CD4-positive, CD25-positive, alpha-beta regulatory T cell (primary cell): Measurements from ENCODE around the gene NMRK2. TPM values are rescaled to one million over a fixed set of nuclear protein-coding genes. Genes with fewer than 3 reads are reported as not detected.

Source experiments
- ATAC-seq, 2 donors: fragments of 150-1000 bp; cut with Tn5 transposase; one replicate each; pipeline ENCODE4 v1.10.0; 2021; ENCODE audit warnings: low read depth in 2 of 2, moderate number of reproducible peaks in 2 of 2, moderate library complexity in 1 of 2
- DNase-seq, 3 donors: peaks; one replicate each; pipeline versions ENCODE4 v3.0.0 to v3.0.0-alpha.2; 2012 to 2022; ENCODE audit warnings: mixed read lengths in 1 of 3
- H3K27ac ChIP-seq: one replicate; pipeline ENCODE4 v1.7.0; 2013; ENCODE audit warnings: mild to moderate bottlenecking, low read length; ENCODE audit not compliant: insufficient read depth, poor library complexity, severe bottlenecking
- H3K27me3 ChIP-seq: one replicate; pipeline ENCODE4 v1.7.0; 2013; ENCODE audit warnings: low read length; ENCODE audit not compliant: control insufficient read depth, insufficient read depth
- H3K36me3 ChIP-seq: one replicate; pipeline ENCODE4 v1.7.0; 2013; ENCODE audit warnings: mild to moderate bottlenecking, low read length, moderate library complexity; ENCODE audit not compliant: control insufficient read depth, insufficient read depth
- H3K4me1 ChIP-seq: 2 replicates; pipeline ENCODE4 v1.7.0; 2013; ENCODE audit warnings: mild to moderate bottlenecking, low read length; ENCODE audit not compliant: insufficient read depth, control insufficient read depth, poor library complexity, severe bottlenecking
- H3K4me3 ChIP-seq: one replicate; pipeline ENCODE4 v1.7.0; 2013; ENCODE audit warnings: low read depth, mild to moderate bottlenecking, low read length, moderate library complexity
- H3K9me3 ChIP-seq, 2 experiments: 1 replicate in 1 of 2; 2 replicates in 1 of 2; pipeline ENCODE4 v1.7.0; 2013; ENCODE audit warnings: low read length in 2 of 2, mild to moderate bottlenecking in 1 of 2, moderate library complexity in 1 of 2; ENCODE audit not compliant: control insufficient read depth in 2 of 2
- H3K27ac Mint-ChIP-seq, 3 donors: one replicate each; pipeline ENCODE4 v1.8.0; 2020 to 2022; ENCODE audit warnings: mild to moderate bottlenecking in 3 of 3, mixed read lengths in 3 of 3, moderate library complexity in 2 of 3
- H3K27me3 Mint-ChIP-seq: one replicate; pipeline ENCODE4 v1.8.0; 2022; ENCODE audit warnings: mild to moderate bottlenecking, mixed read lengths
- H3K36me3 Mint-ChIP-seq: one replicate; pipeline ENCODE4 v1.8.0; 2020; ENCODE audit warnings: mixed read lengths
- H3K4me1 Mint-ChIP-seq, 4 donors: one replicate each; pipeline ENCODE4 v1.8.0; 2020 to 2022; ENCODE audit warnings: mixed read lengths in 4 of 4, mild to moderate bottlenecking in 1 of 4
- H3K4me3 Mint-ChIP-seq, 4 donors: one replicate each; pipeline ENCODE4 v1.8.0; 2020 to 2022; ENCODE audit warnings: mild to moderate bottlenecking in 4 of 4, mixed read lengths in 4 of 4, moderate library complexity in 3 of 4
- H3K9me3 Mint-ChIP-seq, 7 donors: one replicate each; pipeline ENCODE4 v1.8.0; 2020 to 2022; ENCODE audit warnings: mixed read lengths in 7 of 7, mild to moderate bottlenecking in 3 of 7, moderate library complexity in 2 of 7
- polyA plus RNA-seq, 4 donors: library from polyadenylated mRNA; unstranded; fragments of 300-500 nt; fragmentation: Illumina TruSeq; gene quantifications; one replicate each; pipeline ENCODE4 v1.2.3, GENCODE V29; 2021
- total RNA-seq: library from RNA; stranded (reverse); gene quantifications from one replicate; pipeline ENCODE4 v1.2.3, GENCODE V29; 2022

The NMRK2 gene
- total and polyA plus RNA-seq, 5 donors from 2014 or later: not detected

GRCh38 chr19:3982701-3983541 is 50.1 kb downstream of the NMRK2 start:
- H3K4me1 Mint-ChIP-seq: peaks cover 15 to 59% (median 40%) of the 10 kb centered on the region in 4 donors
- peak overlapping the region; percentile 64 to 98 (median 97) for H3K27ac Mint-ChIP-seq
- H3K9me3 ChIP-seq: no peaks in the 10 kb centered on the region
- H3K36me3 ChIP-seq: peaks cover 60% of the 10 kb centered on the region
- peak overlapping the region; percentile 97 to 98 (median 98) for H3K4me3 Mint-ChIP-seq
- H3K27ac ChIP-seq: peak overlapping the region; percentile 90
- ATAC-seq (no peak), DNase-seq (peak in 1 of 3 donors; percentile 17)
- H3K4me3 ChIP-seq: no peak overlapping the region
- no peaks in the 10 kb centered on the region for H3K27me3 ChIP-seq
- H3K4me1 ChIP-seq: peaks cover 58% of the 10 kb centered on the region
- peaks cover 0 to 2% (median 0%) of the 10 kb centered on the region in 7 donors for H3K9me3 Mint-ChIP-seq
- H3K27me3 Mint-ChIP-seq: peaks cover 11% of the 10 kb centered on the region
- peaks cover 26% of the 10 kb centered on the region for H3K36me3 Mint-ChIP-seq

GRCh38 chr19:3983542-3983914 is 50.7 kb downstream of the NMRK2 start:
- Histone ChIP-seq H3K4me3 (peak overlapping the region; percentile 98), H3K27me3 (no peaks in the 10 kb centered on the region), H3K4me1 (peaks cover 58% of the 10 kb centered on the region), H3K9me3 (no peaks in the 10 kb centered on the region), H3K36me3 (peaks cover 55% of the 10 kb centered on the region), H3K27ac (peak overlapping the region; percentile 90)
- H3K9me3 Mint-ChIP-seq: peaks cover 0 to 2% (median 0%) of the 10 kb centered on the region in 7 donors
- DNase-seq (no peak), ATAC-seq (no peak)
- H3K27me3 Mint-ChIP-seq: peaks cover 13% of the 10 kb centered on the region
- peaks cover 15 to 62% (median 39%) of the 10 kb centered on the region in 4 donors for H3K4me1 Mint-ChIP-seq
- peaks cover 22% of the 10 kb centered on the region for H3K36me3 Mint-ChIP-seq
- H3K4me3 Mint-ChIP-seq: peak overlapping the region; percentile 97 to 98 (median 98)
- peak overlapping the region; percentile 95 to 98 (median 97) for H3K27ac Mint-ChIP-seq

- H3K4me1 Mint-ChIP-seq: peaks cover 15 to 59% (median 37%) of the 10 kb centered on the region in 4 donors
- peaks cover 13% of the 10 kb centered on the region for H3K27me3 Mint-ChIP-seq
- DNase-seq: peak in 2 of 3 donors; percentile 9 to 28
Observed at GRCh38 chr19:3983936-3984583, 51.2 kb downstream of the NMRK2 start.

GRCh38 chr19:3984584-3984907 is 51.7 kb downstream of the NMRK2 start:
- peaks cover 58% of the 10 kb centered on the region for H3K4me1 ChIP-seq
- Mint-ChIP-seq H3K36me3 (peaks cover 22% of the 10 kb centered on the region), H3K27ac (peak overlapping the region; percentile 95 to 98 (median 97)), H3K4me1 (peaks cover 15 to 56% (median 35%) of the 10 kb centered on the region in 4 donors), H3K9me3 (peaks cover 0 to 2% (median 0%) of the 10 kb centered on the region in 7 donors), H3K27me3 (peaks cover 13% of the 10 kb centered on the region), H3K4me3 (peak overlapping the region; percentile 97 to 98 (median 98))
- H3K36me3 ChIP-seq: peaks cover 47% of the 10 kb centered on the region
- H3K4me3 ChIP-seq: peak overlapping the region; percentile 98
- ATAC-seq (no peak), DNase-seq (no peak)
- H3K9me3 ChIP-seq: no peaks in the 10 kb centered on the region
- H3K27ac ChIP-seq: peak overlapping the region; percentile 90
- H3K27me3 ChIP-seq: no peaks in the 10 kb centered on the region

More at GRCh38 chr19:3983936-3984583, 51.2 kb downstream of the NMRK2 start:
- Histone ChIP-seq H3K36me3 (peaks cover 52% of the 10 kb centered on the region), H3K27ac (peak overlapping the region; percentile 90), H3K4me1 (peaks cover 58% of the 10 kb centered on the region), H3K27me3 (no peaks in the 10 kb centered on the region), H3K4me3 (peak overlapping the region; percentile 98), H3K9me3 (no peaks in the 10 kb centered on the region)
- peak overlapping the region; percentile 97 to 98 (median 98) for H3K4me3 Mint-ChIP-seq
- H3K9me3 Mint-ChIP-seq: peaks cover 0 to 2% (median 0%) of the 10 kb centered on the region in 7 donors
- peaks cover 22% of the 10 kb centered on the region for H3K36me3 Mint-ChIP-seq
- peak overlapping the region; percentile 95 to 98 (median 97) for H3K27ac Mint-ChIP-seq
- ATAC-seq: no peak

GRCh38 chr19:3984908-3985642 is 52.2 kb downstream of the NMRK2 start, which contains the start of gene EEF2:
EEF2 (minus strand) TSS chr19:3985463; CDS start chr19:3985380, 83 bp downstream.
- Histone ChIP-seq H3K4me3 (peak within 1 kb of the TSS; percentile 98), H3K9me3 (no peaks in the 10 kb centered on the region), H3K27ac (peak within 1 kb of the TSS; percentile 90), H3K27me3 (no peaks in the 10 kb centered on the region), H3K4me1 (peaks cover 58% of the 10 kb centered on the region), H3K36me3 (peaks cover 41% of the 10 kb centered on the region)
- H3K4me1 Mint-ChIP-seq: peaks cover 17 to 58% (median 35%) of the 10 kb centered on the region in 4 donors
- H3K9me3 Mint-ChIP-seq: peaks cover 0 to 2% (median 0%) of the 10 kb centered on the region in 7 donors
- DNase-seq (peak; percentile 83 to 95 (median 92)), ATAC-seq (peak; percentile 55 to 56)
- peaks cover 22% of the 10 kb centered on the region for H3K36me3 Mint-ChIP-seq
- peaks cover 13% of the 10 kb centered on the region for H3K27me3 Mint-ChIP-seq
- H3K4me3 Mint-ChIP-seq: peak within 1 kb of the TSS; percentile 97 to 98 (median 98)
- peak within 1 kb of the TSS; percentile 95 to 98 (median 97) for H3K27ac Mint-ChIP-seq

- peaks cover 22% of the 10 kb centered on the region for H3K36me3 Mint-ChIP-seq
- Histone ChIP-seq H3K4me1 (peaks cover 58% of the 10 kb centered on the region), H3K36me3 (peaks cover 35% of the 10 kb centered on the region), H3K27me3 (no peaks in the 10 kb centered on the region), H3K4me3 (peak overlapping the region; percentile 91), H3K27ac (peak overlapping the region; percentile 71), H3K9me3 (no peaks in the 10 kb centered on the region)
- peaks cover 13% of the 10 kb centered on the region for H3K27me3 Mint-ChIP-seq
- DNase-seq (no peak), ATAC-seq (no peak)
- H3K9me3 Mint-ChIP-seq: peaks cover 0 to 2% (median 0%) of the 10 kb centered on the region in 7 donors
- peak overlapping the region; percentile 95 to 98 (median 97) for H3K27ac Mint-ChIP-seq
- H3K4me3 Mint-ChIP-seq: peak overlapping the region; percentile 97 to 98 (median 98)
- H3K4me1 Mint-ChIP-seq: peaks cover 20 to 61% (median 36%) of the 10 kb centered on the region in 4 donors
Observed at GRCh38 chr19:3985643-3986259, 52.9 kb downstream of the NMRK2 start.
